ENCODE measurements around the gene TBC1D16.

Gene TBC1D16

GRCh38 chr17:79989106-79989835 is 46.4 kb downstream of the TBC1D16 start:
- no peak for DNase-seq (ENCODE audit: low read depth in 4 of 4, low spot score in 1 of 4)

GRCh38 chr17:79988185-79988971 is 47.3 kb downstream of the TBC1D16 start:
- no peak for DNase-seq (ENCODE audit: low read depth in 4 of 4, low spot score in 1 of 4)

DNA sequence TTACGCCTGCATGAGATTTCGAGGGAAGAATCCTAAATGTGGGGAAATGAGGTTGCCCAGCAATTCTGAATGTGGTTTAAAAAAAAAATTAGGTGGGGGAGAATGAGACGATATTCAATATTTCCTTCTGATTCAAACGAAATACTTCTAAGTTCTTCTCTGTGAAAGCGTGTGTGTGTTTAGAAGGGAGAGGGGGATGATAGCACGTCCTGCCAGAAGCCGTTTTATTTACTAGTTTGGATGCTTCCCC is 47.8 kb downstream of the TBC1D16 start:
- no peak for DNase-seq (ENCODE audit: low read depth in 4 of 4, low spot score in 1 of 4)

DNA sequence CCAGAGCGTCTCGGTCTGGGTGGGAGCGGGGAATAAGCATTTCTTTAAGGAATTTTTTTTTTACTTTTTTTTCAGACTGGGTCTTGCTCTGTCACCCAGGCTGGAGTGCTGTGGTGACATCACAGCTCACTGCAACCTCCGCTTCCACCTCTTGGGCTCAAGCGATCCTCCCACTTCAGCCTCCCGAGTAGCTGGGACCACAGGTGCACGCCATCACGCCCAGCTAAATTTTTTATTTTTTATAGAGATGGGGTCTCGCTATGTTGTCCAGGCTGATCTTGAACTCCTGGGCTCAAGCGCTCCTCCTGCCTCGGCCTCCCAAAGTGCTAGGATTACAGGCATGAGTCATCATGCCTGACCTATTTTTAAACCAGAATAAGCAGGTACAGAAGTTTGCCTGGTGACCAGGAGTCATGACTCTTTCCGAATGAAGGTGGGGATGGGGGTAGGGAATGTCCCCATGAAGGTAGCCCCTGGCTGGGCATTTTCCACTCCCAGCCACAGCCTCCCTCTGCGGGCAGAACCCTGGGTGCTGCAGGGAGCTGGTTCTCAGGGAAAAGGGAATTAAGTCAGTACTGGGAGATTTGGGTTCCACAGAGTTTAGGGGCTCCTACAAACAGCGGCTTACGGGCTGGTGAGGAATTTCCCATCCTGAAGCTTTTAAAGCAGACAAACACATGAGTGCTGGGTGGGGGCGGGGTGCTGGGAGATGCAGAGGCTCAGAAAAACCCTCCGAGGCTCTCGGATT is 48.3 kb downstream of the TBC1D16 start:
- no peak for DNase-seq (ENCODE audit: low read depth in 4 of 4, low spot score in 1 of 4)

DNA sequence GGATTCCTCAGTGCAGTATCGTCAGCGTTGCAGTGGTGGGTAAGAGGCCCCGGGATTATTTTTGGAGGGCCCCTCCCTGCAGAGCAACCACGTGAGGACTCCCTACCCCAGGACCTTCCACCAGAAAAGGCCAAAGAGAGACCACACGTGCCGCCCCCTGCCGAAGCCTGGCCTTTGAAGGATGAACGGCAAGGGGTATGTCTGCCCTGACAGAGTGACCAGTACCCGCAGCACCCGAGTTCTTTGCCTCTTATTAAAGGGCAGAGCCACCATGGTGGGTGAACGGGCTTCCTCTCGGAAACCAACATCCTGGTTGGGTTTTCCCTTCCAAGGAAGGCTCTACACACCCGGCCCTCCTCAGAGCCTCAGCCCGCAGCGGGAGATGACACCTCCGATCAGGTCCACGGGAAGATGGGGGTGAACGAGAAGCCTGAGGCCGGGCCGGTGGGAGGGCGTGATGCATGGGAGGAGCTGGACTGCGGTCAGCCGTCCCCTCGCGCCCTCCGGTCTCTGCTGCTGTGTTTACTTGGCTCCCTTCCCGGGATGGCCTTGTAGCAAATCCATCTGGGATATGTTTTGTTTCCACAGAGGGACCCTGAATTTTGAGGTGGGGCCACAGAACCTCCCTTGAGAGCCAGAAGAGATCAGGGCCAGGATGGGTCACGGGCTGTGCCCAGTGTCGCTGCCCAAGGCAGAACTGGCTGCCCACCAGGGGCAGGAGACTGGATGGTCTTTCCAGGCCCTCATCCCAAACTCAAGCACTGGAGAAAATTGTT is 49.1 kb downstream of the TBC1D16 start:
- no peak for DNase-seq (ENCODE audit: low read depth in 4 of 4, low spot score in 1 of 4)

DNA sequence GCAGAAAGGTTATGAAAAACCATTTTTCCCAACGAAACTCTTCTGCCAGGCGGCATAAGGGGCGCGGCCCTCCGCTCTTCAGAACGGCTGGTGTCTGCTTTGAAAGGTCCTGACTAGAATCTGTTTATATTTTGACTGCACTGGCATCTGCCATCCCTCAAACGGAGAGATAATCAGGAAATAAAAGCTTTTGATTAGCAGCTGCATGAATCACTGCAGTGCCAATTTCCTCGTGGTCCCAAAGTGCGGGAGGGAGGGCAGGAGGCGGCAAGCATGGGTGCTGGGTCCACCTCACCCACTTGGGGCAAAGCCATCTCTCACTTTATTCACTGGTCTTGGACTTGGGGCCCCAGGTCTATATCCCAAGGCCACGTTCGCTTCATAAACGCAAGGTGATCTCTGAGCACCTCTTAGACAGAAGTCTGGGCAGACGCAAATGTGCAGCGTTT is 49.7 kb downstream of the TBC1D16 start:
- DNase-seq (ENCODE audit: low read depth in 4 of 4, low spot score in 1 of 4), result no peak

GRCh38 chr17:79985361-79985942 is 50.2 kb downstream of the TBC1D16 start:
- no peak for DNase-seq (ENCODE audit: low read depth in 4 of 4, low spot score in 1 of 4)

DNA sequence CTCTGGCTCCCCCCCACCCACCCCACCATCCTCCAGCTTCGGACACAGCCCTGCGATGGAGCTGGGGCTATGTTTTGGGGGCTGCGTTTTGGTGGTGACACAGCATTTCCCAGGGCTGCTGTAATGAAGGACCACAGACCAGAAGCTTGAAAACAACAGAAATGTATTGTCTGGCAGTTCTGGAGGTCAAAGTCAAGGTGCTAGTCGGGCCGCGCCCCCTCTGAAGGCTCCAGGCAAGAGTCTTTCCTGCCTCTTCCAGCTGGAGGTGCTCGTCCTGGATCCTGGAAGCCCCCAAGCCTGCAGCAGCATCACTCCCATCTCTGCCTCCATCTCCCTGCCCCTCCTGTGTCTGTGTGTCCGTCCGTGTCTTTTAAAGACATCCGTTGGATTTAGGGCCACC is 50.8 kb downstream of the TBC1D16 start:
- DNase-seq (ENCODE audit: low read depth in 4 of 4, low spot score in 1 of 4), result no peak

DNA sequence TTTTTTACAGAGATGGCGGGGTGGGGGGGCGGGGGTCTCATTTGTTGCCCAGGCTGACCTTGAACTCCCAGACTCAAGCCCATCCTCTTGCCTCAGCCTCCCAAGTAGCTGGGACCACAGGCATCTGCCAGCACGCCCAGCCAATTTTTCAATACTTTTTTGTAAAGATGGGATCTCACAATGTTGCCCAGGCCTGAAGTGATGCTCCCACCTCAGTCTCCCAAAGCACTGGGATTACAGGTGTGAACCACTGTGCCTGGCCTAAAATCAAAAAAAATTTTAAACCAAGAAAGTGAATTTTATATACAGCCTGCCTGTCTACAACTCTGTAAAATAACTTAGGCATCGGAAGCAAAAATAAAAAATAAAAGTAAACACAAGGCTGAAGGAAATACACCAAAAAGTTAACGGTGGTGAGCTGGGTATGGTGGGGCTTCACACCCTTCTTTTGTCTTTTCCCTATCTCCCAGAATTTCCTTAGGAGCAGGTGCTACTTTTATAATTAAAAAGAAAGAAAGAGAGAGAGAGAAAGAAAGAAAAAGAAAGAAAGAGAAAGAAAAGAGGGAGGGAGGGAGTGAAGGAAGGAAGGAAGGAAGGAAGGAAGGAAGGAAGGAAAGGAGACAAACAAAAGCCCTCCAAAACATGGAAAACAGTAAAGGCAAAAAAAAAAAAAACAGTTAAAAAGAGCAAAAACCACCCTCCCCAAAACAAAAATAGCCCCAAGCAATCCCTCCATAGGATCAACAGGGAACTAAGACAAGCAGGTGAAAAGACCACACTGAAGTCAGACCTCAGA is 51.4 kb downstream of the TBC1D16 start:
- no peak for DNase-seq (ENCODE audit: low read depth in 4 of 4, low spot score in 1 of 4)

DNA sequence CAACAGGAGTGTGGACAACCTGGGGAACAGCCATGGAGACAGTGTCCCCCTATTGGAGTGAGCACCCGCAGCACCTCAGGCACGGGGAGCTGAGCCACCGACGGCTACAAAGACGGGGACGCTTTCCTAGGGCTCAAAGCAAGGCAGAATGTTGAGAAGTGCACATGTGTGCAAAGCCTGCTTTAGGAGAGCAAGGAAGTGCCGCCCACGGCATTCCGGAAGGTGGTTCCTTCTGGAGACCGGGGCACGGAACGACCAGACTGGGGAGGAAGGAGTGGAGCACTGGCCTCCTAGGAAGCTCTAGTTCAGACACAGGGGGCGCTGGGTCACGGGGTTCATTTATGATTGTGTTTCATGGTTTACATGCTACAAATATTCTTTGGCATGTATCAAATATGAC is 52.2 kb downstream of the TBC1D16 start:
- no peak for DNase-seq (ENCODE audit: low read depth in 4 of 4, low spot score in 1 of 4)

DNA sequence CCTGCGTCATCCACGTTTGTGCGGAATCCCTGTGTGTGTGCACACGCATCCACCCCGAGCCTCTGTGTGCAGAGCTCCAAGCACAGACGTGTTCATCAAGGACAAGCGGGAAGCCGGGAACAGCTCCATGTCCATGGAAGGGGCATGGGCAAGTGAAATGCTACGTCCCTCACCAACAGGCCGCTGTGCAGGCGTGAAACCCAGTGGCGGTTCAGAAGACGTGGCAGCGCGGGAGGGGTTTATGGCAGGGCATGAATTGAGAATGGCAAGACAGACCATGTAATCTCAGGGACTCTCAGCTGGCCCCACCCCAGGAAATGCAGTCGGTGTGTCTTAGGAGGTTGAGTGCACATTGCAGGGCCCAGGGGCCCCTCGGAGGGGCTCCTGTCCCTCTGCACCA is 52.7 kb downstream of the TBC1D16 start:
- DNase-seq (ENCODE audit: low read depth in 4 of 4, low spot score in 1 of 4), result no peak

DNA sequence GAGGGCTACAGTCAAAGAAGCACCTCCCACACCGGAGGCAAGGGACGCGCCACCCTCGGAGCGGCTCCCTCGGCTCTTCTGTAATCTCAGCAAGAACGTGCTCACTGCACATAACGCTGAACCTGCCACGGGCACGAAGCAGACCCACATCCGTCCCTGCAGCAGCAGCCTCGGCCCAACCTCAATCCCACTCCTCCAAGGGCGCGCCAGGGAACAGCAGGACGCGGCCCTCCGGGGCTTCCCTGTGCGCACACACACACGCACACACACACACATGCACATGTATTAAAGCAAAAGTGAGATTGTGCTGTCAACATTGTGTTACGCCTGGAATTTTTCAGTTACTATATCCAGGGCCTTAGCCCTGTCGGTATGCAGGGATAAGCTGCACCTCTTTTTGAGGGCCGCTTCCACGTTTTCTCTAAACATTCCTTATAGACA is 54.0 kb downstream of the TBC1D16 start:
- no peak for DNase-seq (ENCODE audit: low read depth in 4 of 4, low spot score in 1 of 4)

- no peak for DNase-seq (ENCODE audit: low read depth in 4 of 4, low spot score in 1 of 4)
Measured at GRCh38 chr17:79981090-79981489, 54.6 kb downstream of the TBC1D16 start.

GRCh38 chr17:79980246-79981043 is 55.2 kb downstream of the TBC1D16 start:
- no peak for DNase-seq (ENCODE audit: low read depth in 4 of 4, low spot score in 1 of 4)

DNA sequence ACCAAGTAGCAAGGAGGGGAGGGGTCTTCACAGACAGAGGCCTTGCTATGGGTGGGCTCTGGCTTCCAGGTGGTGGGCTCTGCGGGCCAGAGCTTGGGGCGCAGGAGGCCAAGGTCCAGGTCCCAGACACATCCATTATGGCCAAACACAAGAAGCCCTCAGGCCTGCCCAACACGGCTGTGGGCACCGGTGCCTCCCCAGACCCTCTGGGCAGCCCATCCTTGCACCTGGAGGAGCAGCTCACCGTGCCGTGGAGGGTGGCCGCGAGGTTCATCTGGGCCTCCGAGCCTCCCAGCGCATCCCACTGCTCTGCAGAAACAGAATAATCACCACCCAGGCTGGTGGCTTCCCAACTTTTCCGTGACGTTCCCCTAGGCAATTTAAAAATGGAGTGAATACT is 55.9 kb downstream of the TBC1D16 start:
- DNase-seq (ENCODE audit: low read depth in 4 of 4, low spot score in 1 of 4), result no peak

GRCh38 chr17:79979221-79979741 is 56.4 kb downstream of the TBC1D16 start:
- DNase-seq (ENCODE audit: low read depth in 4 of 4, low spot score in 1 of 4), result no peak

GRCh38 chr17:79978548-79978855 is 57.2 kb downstream of the TBC1D16 start:
- no peak for DNase-seq (ENCODE audit: low read depth in 4 of 4, low spot score in 1 of 4)

DNA sequence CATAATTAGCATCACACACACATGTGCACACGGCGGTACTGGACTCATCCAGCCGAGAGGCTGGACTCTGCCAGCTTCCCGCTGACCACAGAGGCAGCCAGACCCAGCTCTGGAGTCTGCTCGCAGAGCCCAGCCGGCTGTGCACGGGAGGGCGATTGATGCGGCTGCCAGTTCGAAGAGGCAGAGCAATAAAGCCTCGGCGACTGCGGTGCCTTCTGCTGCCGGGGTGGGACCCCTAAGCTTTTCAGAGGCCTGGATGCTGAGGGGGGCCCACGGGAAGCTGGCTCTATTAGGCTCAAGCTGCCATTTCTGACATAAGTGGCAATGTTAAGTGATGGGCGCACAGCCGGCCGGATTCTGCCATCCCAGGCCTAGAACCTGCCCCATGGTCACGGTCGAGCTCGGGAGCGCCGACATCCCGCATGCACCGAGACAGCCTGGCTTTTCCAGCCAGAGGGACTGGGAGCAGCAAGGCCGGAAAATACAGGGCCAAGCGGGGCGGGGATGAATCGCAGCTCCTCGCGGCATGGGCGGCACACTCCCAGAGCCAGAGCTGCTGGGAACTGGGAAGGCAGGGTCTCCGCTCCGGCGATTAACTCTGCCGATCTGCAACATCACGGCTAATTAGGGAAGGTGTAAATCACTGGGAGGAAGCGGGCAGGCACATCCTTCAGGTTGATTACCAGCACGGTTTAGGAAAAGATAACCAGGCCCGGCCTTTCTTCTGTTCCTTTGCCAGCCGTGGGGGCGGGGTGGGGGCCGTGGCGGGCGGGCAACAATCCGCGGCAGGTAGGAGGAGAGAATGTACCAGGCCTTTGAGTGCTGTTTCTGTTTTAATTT is 57.7 kb downstream of the TBC1D16 start:
- no peak for DNase-seq (ENCODE audit: low read depth in 4 of 4, low spot score in 1 of 4)
